ENCODE data around the gene GALNT11.

GALNT11 gene

GRCh38 chr7:152161171-152161570 lies 135.7 kb downstream of the GALNT11 start:
- DNase-seq: no peak

GRCh38 chr7:152162287-152162686 lies 136.8 kb downstream of the GALNT11 start:
- DNase-seq: no peak
